HG03460 (cell line): Measurements from ENCODE around the gene IL6.
"Not testable (repeated sequence)": the region's sequence is repeated elsewhere in the genome, so short reads cannot be mapped to it uniquely, and the experiment has no call there.

Experiments used
- ATAC-seq: cut with Tn5 transposase; IDR thresholded peaks from one replicate; pipeline ENCODE4 v1.9.1; 2021; ENCODE audit not compliant: unreplicated experiment

IL6 gene

DNA sequence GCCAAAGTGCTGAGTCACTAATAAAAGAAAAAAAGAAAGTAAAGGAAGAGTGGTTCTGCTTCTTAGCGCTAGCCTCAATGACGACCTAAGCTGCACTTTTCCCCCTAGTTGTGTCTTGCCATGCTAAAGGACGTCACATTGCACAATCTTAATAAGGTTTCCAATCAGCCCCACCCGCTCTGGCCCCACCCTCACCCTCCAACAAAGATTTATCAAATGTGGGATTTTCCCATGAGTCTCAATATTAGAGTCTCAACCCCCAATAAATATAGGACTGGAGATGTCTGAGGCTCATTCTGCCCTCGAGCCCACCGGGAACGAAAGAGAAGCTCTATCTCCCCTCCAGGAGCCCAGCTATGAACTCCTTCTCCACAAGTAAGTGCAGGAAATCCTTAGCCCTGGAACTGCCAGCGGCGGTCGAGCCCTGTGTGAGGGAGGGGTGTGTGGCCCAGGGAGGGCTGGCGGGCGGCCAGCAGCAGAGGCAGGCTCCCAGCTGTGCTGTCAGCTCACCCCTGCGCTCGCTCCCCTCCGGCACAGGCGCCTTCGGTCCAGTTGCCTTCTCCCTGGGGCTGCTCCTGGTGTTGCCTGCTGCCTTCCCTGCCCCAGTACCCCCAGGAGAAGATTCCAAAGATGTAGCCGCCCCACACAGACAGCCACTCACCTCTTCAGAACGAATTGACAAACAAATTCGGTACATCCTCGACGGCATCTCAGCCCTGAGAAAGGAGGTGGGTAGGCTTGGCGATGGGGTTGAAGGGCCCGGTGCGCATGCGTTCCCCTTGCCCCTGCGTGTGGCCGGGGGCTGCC, at the start of gene IL6:
Gene IL6, plus strand, starts transcription at position 294 of the 807 bp plus-strand sequence. Its CDS starts 63 bp downstream, at position 357.
- no peak for ATAC-seq

DNA sequence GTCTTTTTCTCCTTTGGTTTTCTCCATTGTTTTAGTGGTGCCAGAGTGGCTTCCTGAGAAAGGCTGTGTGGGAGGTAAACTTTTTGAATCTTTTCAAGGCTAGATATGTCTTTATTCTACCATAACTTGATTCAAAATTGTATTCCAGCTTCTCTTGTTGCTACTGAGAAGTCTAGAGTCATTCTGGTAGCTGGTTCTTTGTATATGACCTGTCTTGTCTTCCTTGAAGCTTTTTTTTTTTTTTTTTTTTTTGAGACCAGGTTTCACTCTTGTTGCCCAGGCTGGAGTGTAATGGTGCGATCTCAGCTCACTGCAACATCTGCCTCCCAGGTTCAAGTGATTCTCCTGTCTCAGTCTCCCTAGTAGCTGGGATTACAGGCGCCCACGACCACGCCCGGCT, 49.7 kb upstream of the IL6 start:
- ATAC-seq: not testable (repeated sequence)

DNA sequence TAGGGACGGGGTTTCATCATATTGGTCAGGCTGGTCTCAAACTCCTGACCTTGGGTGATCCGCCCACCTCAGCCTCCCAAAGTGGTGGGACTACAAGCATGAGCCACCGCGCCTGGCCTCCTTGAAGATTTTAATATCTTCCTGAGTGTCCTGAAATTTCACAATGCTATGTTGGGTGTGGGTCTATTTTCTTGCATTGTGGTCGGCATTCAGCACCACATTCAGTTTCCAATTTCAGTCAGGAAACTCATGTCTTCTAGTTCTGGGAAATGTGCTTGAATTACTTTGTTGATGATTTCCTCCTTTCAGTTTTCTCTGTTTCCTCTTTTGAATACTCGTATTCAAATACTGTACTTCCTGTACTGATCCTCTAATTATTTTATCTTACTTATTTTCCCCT, 49.3 kb upstream of the IL6 start:
- no peak for ATAC-seq

DNA sequence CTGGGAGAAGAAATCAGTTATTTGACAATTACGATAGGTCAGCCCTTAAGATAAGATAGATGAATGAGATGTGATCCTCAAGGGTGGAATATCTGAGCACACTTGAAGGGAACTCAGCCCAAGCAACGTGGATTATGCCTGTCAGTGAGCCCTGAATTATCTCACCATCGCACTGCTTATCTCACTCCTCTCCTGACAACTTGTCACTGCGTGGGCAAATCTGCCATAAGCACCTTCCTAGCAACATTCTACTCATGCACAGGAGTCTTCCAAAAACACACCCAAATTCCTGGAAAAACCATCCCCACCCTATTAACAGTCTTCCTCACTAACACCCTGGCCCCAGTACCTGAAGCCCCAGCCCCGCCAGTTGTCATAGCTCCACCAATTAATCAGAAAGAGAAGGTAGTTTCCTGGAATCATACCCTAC, 46.5 kb upstream of the IL6 start:
- ATAC-seq: no peak

DNA sequence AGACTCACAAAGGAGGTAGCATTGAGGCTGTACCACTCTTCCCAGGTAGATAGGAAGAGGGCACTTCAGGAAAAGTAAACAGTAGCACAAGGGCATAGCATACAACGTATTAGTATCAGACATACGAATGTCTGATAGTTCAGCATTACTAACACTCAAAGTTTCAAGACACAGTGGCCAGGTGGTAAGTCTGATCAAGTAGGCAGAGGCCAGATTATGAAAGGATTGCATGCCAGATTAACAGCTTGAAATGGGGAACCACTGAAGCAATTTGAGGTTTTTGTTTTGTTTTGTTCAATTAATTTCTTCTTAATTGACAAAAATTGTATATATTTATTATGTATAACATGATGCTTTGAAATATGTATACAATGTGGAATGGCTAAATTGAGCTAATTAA, 45.7 kb upstream of the IL6 start:
- no peak for ATAC-seq

DNA sequence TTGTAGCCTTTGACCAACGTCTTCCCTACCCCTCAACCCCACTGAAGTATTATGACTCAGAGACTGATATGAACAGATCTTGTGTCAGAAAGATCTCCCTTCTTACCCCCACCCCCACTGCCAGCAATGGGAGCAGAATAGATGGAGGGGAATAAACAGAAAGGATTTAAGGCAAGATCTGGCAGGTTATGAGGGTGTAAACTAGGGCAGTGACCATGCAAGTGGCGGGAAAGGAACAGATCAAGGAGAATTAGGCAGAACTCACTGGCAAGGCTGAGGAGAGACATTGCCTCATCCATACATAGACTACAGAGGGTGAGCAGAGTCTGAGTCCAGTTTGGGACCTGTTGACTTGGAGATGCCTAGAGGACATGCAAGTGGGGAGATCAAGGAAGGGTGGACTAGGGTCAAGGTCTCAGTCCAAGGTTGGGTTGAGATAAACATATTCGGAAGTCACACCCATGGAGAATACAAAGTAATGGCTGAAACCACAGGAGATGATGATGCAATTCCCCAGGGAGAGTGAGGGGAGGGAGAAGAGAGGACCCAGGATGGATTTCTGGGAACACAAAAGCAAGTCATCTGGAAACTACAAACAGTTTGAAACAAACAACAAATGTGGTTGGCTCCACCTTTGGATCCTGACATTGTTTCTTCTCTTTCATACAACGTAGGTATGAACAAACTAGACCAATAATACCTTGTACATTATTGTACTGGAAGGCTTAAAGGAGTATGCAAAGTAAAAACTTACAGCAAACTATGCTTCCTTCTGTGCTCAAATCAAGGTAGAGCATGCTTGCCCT, 44.9 kb upstream of the IL6 start:
- no peak for ATAC-seq

DNA sequence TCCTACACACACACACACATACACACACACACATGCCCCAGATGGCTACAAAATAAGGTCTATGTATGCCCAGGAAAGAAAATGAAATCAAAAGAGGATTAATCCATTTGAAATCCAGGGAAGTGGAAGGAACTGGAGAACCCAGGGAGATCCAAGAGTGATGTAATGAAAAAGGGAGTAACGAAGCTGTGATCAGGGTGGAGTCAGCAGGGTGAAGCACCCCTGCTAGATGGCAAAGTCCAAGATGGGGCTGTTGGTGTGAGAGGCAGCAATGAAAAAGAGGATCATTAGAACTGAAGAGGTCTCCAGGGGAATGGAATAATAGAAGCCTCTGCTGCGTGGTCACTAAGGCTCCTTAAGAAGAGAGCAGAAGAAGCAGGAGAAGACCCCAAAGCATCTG, 43.6 kb upstream of the IL6 start:
- ATAC-seq: no peak

DNA sequence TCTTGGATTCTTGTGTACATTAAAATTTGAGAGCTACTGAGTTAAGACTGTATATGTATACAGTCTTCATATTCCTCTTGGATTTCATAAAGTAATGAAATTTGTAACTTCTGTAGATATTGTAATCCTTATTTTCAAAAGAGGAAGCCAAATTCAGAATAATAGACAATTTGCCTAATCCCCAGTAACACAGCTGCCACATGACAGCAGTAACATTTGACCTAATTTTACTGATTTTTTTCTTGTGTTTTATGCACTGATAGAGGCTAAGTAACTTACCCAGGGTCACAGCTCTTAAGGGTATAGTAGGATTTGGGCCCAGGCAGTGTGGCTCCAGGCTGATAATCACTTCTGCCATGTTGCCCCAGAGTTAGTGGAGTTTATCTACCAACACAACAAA, 40.4 kb upstream of the IL6 start:
- ATAC-seq: no peak

DNA sequence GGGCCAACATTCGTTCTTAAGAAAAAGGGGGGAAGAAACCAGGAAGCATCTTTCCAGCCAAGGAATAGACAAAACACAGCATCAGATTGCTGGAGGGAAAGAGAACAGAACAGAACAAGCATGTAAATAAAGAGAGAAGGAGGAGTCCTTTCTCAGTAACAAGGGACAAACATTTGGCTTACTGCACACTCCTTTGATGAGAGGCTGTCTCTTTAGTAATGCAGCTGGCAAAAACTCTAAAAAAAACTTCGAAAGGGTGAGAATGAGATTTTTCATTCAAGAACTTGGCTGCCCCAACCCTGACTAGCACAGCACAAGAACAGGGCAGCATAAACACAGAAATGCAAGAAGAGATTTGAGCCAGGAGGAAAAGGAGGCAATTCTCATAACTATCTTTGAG, 38.9 kb upstream of the IL6 start:
- no peak for ATAC-seq

DNA sequence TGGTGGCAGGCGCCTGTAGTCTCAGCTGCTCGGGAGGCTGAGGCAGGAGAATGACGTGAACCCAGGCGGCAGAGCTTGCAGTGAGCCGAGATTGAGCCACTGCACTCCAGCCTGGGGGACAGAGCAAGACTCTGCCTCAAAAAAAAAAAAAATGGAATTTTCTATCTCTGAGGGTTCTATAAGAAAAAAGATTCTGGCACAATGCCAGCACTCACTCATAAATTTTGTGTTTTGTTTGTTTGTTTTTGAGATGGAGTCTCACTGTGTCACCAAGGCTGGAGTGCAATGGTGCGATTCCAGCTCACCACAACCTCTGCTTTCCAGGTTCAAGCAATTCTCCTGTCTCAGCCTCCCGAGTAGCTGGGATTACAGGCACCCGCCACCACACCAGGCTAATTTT, 38.1 kb upstream of the IL6 start:
- ATAC-seq: not testable (repeated sequence)

DNA sequence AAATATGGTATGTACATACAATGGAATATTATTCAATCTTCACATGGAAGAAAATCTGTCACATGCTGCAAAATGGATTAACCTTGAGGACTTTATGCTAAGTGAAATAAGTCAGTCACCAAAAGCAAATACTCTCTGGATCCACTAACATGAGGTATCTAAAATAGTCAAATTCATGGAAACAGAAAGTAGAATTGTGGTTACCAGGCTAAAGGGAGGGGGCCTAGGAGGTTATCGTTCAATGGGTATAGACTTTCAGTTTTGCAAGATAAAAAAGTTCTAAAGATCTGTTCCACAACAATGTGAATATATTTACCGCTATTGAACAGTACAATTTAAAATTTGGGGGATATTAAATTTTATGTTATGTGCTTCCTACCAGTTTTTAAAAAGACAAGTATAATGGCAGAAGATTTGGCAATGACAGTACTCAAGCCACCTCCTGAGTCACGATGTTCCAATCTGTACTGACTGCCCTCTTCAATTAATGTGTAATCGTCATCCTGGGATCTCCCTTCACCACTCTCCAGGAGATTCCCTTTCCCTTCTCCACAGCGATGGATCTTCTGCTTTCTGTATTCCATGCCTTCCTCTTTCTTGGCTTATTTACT, 32.3 kb upstream of the IL6 start:
- ATAC-seq: no peak

DNA sequence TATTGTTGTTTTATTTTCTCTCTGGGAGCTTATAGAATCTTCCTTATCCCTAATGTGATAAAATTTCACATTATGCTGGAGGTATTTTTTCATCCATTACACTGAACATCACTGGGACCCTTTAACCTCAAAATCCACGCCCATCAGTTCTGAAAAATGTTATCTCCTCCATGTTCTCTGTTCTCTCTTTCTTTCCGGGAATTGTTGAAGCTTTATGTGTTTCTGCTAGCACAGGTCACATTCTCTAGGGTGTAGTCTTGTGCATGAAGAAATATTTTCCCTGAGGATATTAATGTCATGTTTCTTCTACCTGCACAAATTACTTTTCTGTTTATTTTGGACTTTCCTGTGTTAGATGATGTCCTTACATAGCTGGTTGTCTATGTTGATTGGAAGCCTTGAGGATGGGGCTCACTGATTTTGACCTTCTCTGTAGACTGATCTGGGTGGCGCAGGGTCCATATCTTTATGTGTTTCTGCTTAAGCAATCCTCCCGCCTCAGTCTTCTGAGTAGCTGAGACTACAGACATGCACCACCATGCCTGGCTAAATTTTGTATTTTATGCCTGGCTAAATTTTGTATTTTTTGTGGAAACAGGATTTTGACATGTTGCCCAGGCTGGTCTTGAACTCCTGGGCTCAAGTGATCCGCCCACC, 31.4 kb upstream of the IL6 start:
- no peak for ATAC-seq

DNA sequence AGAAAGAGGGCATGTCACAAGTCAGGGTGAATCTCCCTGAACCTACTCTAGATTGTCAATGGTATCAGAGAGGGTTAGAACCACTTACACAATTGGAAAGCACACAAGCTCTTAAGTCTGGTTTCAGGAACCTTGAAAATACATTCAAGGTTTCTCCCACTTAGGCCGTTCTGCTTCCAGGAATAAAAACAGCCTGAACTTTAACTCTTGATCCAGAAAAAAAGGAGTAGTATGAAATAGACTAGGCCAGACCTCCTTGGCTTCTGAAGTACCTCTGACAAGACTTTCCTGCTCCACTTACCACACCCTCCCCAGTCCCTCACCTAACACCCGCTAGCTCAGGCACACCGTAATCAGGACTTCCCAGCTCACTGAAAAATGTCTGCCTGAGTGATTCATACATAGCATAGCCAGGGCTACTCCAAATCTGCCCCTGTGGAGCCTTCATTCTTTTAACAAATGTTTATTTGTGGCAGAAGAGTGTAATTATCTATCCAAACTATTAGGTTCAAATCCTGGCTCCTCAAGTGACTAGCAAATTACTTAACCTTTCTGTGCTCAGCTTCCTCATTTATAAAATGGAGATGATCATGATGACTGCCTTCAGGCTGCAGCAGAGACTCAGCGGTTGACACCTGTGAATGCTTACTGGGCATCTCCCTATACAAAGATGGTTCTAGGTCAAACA, 30.3 kb upstream of the IL6 start:
- no peak for ATAC-seq

DNA sequence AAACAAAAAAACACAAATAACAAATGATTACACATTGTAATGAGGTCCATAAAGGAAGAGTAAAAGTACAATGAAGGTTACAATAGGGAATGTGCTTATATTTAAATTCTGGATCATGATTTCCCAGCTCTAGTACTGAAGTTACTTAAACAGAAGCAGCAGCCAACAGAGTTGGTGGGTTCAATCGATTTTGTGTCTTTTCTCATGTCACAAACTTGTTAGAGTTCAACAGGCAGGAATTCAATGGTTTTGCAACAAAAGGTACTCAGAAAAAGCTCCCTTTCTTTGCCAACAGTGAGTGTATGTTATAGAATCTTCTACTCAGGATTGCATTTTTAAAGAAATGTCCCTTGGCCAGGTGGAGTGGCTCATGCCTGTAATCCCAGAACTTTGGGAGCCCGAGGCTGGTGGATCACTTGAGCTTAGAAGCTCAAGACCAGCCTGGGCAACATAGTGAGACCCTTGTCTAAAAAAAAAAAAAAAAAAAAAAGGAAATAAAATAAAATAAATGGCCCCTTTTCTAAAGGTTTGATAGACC, 29.6 kb upstream of the IL6 start:
- no peak for ATAC-seq

DNA sequence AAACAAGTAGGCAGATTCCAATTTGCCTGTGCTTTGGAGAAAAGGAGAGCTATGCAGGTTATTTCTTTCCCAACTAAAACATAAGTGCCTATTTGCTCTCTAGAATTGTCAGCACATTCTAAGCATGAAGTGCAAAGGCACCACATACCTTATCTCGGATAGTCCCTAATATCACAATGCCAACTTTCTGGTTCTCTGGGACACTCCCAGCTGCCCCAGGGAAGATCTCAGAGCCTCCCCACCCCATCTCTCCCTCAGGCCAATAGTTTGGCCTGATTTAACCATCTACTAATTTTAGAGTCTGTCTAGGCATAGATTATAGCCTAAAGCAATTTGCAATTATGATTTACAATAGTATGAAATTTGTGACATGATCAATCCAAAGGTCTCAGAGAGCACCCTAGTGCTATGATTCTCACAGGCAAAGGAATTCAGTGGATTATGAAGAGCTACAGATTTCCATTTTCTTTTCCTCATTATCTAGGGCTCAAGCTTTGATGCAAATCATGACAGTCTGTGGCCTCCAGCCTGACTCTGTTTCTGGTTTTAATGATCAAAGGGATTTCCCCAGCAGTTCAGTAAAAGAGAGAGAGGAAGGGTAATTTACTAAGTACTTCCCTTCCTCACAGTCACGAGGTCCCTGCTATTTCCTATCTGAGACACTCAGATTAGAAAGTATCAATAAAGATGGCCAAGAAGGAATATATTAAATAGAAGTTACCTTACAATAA, 29.0 kb upstream of the IL6 start:
- ATAC-seq: peak; percentile 85

DNA sequence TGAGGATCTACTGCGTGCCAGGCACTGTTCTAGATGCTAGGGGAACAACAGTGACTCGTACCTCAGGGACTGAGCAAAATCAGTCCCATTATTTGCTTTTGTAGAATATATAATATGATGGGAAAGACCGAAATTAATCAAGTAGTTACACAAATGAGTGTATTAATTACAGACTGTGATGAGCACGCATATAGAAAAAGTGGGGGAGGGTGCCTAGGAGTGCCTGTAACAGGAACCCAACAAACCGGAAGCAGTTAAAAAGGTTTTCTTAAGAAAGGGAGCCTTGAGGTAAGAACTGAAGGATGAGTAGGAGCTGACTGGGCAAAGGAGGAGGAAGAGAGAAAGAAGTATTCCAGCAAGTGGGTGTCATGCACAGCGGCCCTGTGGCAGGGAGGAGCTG, 28.2 kb upstream of the IL6 start:
- ATAC-seq: no peak

DNA sequence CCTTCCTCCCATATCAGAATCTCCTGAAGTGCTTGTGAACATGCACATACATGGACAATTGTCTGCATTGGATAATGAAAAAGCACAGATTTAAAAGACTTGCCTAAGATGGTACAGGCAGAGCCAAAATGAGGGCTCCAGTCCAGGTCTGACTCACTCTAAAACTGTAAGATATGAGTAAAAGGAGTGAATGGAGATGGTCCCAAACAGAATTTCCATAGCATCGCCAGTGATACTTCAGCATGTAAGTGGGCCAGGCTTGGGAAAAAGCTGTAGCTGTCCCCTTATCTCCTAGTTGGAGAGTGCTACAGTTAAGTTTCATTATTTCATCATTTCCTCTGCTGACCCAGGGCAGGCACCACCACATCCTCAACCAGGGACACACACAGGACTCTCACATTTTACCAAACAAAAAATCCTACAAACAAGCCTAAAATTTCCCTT, 26.4 kb upstream of the IL6 start:
- ATAC-seq: no peak

DNA sequence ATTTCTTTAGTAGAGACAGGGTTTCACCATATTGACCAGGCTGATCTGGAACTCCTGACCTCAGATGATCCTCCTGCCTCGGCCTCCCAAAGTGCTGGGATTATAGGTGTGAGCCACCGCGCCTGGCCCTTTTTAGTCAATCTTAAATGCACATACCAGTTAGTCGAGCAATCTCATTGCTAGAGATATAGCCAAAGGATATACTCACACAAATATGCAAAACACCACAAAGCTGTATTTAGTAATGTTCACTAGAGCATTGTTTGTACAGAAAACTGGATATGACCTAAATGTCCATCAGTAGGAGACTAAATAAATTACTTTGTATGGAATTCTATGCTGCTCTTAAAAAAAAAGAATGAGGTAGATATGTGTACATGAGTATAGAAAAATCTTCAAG, 24.5 kb upstream of the IL6 start:
- no peak for ATAC-seq

DNA sequence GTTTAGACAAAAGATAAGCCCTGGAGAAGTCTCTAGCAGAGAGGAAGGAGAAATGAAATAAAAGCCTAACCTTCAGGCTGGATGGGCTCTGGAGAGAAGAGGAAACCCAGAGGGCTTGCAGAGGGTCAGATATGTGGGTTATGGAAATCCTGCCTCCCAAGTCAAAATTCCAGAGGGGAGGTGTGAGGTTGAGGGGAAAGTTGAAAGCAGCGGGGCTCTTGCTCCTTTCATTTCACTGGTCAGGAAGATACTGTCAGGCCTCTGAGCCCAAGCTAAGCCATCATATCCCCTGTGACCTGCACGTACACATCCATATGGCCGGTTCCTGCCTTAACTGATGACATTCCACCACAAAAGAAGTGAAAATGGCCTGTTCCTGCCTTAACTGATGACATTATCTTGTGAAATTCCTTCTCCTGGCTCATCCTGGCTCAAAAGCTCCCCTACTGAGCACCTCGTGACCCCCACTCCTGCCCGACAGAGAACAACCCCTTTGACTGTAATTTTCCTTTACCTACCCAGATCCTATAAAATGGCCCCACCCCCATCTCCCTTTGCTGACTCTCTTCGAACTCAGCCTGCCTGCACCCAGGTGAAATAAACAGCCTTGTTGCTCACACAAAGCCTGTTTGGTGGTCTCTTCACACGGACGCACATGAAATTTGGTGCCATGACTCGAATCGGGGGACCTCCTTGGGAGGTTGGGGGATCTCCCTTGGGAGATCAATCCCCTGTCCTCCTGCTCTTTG, 23.7 kb upstream of the IL6 start:
- ATAC-seq: not testable (repeated sequence)
